NCI-H1417 treated with DMSO at 0.1 percent for 48 hours (cell line): Measurements from ENCODE around the gene HOXA9.

Experiments used
- DNase-seq: peaks from one replicate; lab custom pipeline; 2025; lab: John Stamatoyannopoulos, UW

Gene HOXA9

GRCh38 chr7:27200761-27201579 is 35.6 kb upstream of the HOXA9 start:
- DNase-seq: no peak

- DNase-seq: peak; percentile 18
These were observed 34.8 kb upstream of the HOXA9 start, which contains the start of gene HOXA13 for GRCh38 chr7:27199849-27200760. TSS of gene HOXA13 (minus strand) at chr7:27200091. CDS start at chr7:27200077, 14 bp downstream.

GRCh38 chr7:27198871-27199801 is 33.8 kb upstream of the HOXA9 start:
- no peak for DNase-seq

GRCh38 chr7:27198138-27198841 is 33.0 kb upstream of the HOXA9 start:
- no peak for DNase-seq

GRCh38 chr7:27197137-27198042 is 32.1 kb upstream of the HOXA9 start:
- DNase-seq: no peak

GRCh38 chr7:27196287-27196767 is 31.0 kb upstream of the HOXA9 start:
- peak; percentile 40 for DNase-seq

GRCh38 chr7:27194686-27195379 is 29.5 kb upstream of the HOXA9 start:
- DNase-seq: no peak

- DNase-seq: no peak
These were observed 28.6 kb upstream of the HOXA9 start for GRCh38 chr7:27194002-27194352.

- DNase-seq: no peak
These were observed 28.1 kb upstream of the HOXA9 start for GRCh38 chr7:27193335-27194001.

- no peak for DNase-seq
These were observed 27.4 kb upstream of the HOXA9 start for GRCh38 chr7:27192546-27193334.

- DNase-seq: no peak
These were observed 26.7 kb upstream of the HOXA9 start for GRCh38 chr7:27191833-27192545.

GRCh38 chr7:27191161-27191731 is 25.9 kb upstream of the HOXA9 start:
- no peak for DNase-seq

GRCh38 chr7:27189997-27190748 is 24.8 kb upstream of the HOXA9 start:
- no peak for DNase-seq

GRCh38 chr7:27189295-27189996 is 24.1 kb upstream of the HOXA9 start:
- no peak for DNase-seq
